DMS79 (cell line): ENCODE measurements around the gene MYO16.

Experiments
- DNase-seq: peaks from one replicate; lab custom pipeline; 2025; lab: John Stamatoyannopoulos, UW

Gene MYO16

GRCh38 chr13:108629181-108629752 is at the start of gene MYO16:
Gene MYO16, plus strand, starts transcription at chr13:108629611. Its CDS starts 234 bp downstream, at chr13:108629845.
- DNase-seq, result no peak

- DNase-seq, result no peak
Observed at GRCh38 chr13:108586826-108587225, 42.6 kb upstream of the MYO16 start.

DNA sequence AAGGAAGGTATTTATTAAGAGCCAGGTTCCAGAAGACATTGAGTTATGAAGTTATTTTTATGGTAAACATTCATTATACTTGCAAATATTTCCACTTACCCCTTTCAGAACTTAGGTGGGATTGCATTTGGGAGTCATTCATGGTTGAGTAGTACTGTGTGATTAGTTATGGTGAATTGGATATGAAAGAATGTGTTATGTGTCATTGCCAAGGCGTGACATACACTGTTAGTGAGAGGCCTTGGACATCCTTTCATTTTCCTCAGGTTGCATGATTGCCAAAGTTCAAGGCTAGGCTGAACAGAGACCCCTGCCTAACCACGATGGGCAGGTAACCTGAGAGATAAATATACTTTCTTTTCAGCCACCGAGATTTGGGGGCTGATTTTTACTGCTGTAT is 40.9 kb upstream of the MYO16 start:
- DNase-seq, result no peak

GRCh38 chr13:108594153-108594552 is 35.3 kb upstream of the MYO16 start:
- no peak for DNase-seq

DNA sequence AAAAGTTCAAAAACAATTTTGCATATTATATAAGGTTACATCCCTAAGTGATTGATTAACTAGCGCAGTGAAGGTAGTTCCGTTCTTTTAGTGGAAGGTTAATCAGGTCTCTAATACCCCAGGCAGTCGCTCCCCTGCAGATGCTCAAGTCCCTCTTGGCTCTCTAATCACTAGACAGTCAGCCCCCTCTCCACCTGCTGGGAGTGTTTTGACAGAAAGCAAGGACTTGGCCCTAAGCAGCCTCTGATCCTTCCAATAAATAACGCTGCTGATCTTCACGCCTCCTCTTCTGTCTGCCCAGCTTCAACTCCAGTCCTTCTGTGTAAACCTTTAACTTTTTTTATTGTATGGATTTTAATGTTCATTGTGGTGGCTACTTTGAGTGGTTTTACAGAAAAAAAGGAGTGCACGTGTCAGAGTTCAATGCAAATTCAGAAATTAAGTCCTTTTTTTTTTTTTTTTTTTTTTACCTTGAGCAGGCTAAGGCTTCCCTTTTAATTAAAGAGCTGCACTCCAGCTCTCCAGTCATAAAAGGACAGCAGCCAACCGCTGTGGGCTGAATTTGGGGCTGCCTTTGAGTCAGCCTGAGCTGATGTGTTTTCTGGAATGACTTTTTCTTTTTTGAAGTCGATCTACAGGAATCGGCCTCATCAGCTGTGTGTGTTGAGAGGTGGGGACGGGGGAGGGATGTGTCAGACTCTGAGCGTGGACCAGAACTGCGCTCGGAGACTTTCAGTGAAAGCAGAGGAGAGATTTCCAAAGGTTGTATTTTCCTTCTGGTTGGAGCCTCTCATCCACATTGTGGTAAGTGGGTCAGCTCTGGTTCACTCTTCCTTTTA is 33.8 kb upstream of the MYO16 start:
- DNase-seq, result no peak

DNA sequence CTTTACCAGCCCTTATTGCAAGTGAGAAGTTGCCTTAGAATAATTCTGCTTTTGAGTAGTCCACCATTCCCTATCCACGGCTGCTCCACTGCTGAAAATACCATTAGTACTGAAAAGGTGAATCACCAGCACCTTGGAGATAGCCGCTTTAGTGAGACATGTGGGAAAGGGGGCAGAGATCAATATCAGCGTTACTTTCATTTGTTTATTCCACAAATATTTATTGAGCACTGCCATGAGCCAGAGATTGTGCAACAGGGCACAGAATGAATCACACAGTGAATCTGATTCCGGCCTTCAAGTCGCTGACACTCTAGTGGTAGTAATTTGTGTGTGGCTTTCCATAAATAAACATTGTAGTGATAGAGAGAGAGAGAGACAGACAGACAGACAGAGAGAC is 31.5 kb upstream of the MYO16 start:
- DNase-seq, result no peak

- no peak for DNase-seq
Observed at GRCh38 chr13:108606424-108606823, 23.0 kb upstream of the MYO16 start.

GRCh38 chr13:108609353-108609752 is 20.1 kb upstream of the MYO16 start:
- DNase-seq, result no peak

- DNase-seq, result no peak
Observed at GRCh38 chr13:108610507-108610906, 18.9 kb upstream of the MYO16 start.

- DNase-seq, result no peak
Observed at GRCh38 chr13:108615241-108615640, 14.2 kb upstream of the MYO16 start.

DNA sequence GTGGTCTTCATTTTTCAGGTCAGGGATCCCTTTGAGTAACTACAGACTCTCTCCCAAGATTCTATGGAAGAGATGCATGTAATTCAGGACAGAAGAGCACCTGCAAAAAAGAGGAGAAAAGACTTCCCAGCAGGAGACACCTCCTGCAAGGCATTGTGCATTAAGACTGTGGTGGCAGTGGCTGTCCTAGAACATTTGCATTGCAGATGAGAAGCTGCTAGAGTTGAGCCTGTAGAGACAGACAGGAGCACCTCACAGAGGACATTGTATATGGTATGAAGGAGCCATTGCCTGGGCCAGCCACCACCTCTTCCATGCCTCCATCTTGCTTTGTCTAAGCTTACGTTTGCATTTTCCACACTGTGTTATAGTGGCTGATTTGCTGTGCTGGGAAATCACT is 11.2 kb upstream of the MYO16 start:
- no peak for DNase-seq

- no peak for DNase-seq
Observed at GRCh38 chr13:108621462-108621861, 7.9 kb upstream of the MYO16 start.

GRCh38 chr13:108624108-108624507 is 5.3 kb upstream of the MYO16 start:
- no peak for DNase-seq

GRCh38 chr13:108624979-108625378 is 4.4 kb upstream of the MYO16 start:
- DNase-seq, result no peak

- DNase-seq, result no peak
Observed at GRCh38 chr13:108629988-108630387, 577 bp downstream of the MYO16 start.

GRCh38 chr13:108632649-108633167 is 3.3 kb downstream of the MYO16 start:
- no peak for DNase-seq

GRCh38 chr13:108638901-108639300 is 9.5 kb downstream of the MYO16 start:
- no peak for DNase-seq

DNA sequence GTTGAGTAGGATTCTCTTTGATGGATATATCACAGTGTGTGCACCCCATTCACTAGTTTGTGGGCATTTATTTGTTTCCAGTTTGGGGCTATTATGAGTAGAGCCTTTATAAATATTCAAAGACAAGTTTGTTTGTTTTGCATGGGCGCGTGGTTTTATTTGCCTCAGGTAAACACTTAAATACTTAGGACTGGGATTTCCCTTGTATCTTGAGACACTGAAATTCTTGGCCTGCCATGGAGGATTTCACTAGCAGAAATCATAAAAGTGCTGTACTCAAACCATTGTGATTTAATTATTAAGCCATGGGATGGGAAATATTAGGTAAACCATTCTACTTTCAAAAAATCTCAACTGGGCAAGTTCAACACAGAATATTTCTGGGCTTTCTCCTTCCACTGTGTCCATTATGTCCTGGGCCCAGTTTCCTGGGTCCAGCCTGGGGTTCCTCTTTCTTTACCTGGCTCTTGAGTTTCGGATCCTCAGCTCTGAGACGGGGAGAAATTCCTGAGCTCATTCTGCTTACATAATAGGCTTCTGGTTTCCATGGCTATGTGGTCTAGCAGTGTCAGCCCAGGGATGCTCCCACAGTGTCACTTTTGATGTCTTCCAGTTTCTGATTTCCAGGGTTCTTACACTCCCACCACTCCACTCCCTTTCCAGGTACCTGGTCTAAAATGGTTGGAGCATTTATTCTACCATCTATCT is 14.4 kb downstream of the MYO16 start:
- DNase-seq, result no peak

- DNase-seq, result no peak
Observed at GRCh38 chr13:108645376-108645775, 16.0 kb downstream of the MYO16 start.

DNA sequence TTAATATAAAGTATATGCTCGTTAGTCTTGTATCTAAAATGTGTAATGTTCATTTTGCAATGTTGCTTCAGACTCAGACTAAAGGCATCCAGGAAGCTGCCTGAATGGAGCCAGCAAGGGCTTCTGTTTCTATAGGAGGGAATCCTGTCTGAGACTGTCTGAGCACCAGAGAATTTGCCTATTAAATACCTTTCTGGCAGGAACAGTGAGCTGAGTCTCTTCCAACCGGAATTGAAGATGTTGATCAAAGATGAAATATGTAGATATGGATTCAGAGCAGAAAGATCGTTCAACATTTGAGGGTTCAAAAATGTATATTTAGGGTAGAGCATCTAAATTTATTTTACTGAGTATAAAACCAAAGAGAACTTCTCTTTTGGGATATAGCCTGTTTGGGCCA is 20.9 kb downstream of the MYO16 start:
- DNase-seq, result no peak

DNA sequence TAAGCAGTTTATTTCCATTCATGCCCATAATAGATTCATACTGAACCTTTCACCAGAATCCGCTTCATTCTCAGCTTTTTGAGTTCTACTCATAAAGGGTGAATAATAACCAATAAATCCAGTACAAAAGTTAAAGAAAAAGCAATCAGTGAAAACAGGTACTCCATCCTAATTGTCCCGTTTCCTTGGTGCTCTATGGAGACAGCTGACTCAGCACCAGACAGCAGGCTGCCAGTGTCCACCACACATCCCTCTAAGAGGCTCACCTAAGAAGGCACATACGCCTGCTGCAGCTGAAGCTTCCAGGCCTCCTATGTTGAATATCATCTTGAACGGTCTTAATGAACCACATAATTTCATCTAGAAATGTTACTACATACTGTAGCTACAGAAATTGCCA is 27.3 kb downstream of the MYO16 start:
- no peak for DNase-seq

DNA sequence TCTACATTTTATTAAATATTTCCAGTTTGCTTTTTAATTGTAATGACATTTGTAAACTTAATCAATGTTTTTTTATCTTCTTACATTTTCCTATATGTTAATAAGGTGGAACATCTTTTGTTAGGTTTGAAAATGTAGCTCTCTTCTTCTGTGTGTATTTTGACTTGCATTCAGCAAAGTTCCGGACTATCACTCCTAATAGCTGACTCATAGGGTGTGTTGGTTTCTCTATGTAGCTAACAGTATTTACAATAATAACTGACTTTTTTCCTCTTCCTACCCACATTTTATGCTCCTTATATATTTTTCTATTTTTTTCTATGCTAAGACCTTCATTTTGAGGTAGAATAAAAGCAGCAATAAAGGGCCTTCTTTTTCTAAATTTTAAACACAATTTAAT is 28.1 kb downstream of the MYO16 start:
- no peak for DNase-seq

DNA sequence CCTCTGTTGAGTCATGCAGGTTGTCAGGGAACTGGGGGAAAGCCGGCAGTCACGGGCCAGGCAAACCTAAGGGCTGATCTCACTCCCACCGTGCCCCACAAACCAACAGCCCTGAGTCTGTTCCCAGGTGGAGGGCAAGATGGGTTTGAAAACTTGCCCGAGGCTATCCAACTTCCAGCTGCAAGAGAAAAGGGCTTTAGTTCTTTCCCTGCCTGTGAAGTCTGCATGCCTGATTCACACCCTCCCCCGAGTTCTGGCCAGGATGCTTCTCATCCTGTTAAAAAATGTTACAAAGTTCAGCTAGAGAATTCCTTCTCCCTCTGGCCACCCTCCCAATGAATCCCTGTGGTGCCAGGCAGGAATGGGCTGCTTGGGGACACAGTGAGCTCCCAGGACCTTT is 33.1 kb downstream of the MYO16 start:
- DNase-seq, result no peak
